H9 (cell line): ENCODE measurements around the gene SRRD. TPM values are rescaled to one million over a fixed set of nuclear protein-coding genes. Genes with fewer than 3 reads are reported as not detected.

Experiments
- DNase-seq: peaks from one replicate; pipeline ENCODE4 v3.0.0-alpha.2; 2017
- H2AFZ ChIP-seq: one replicate; pipeline ENCODE4 v1.6.1; 2013; ENCODE audit warnings: mild to moderate bottlenecking, low read length, control low read depth, moderate library complexity
- H2AK5ac ChIP-seq: 2 replicates; pipeline ENCODE4 v1.6.1; 2013; ENCODE audit warnings: low read length, control low read depth, mixed read lengths; ENCODE audit not compliant: insufficient read length
- H2BK120ac ChIP-seq: one replicate; pipeline ENCODE4 v1.6.1; 2013; ENCODE audit warnings: low read depth, mild to moderate bottlenecking, low read length, control low read depth, inconsistent platforms; ENCODE audit not compliant: poor library complexity, severe bottlenecking
- H2BK12ac ChIP-seq: 2 replicates; pipeline ENCODE4 v1.6.1; 2013; ENCODE audit warnings: low read length, control low read depth, mixed read lengths, low read depth; ENCODE audit not compliant: insufficient read length
- H2BK15ac ChIP-seq: 2 replicates; pipeline ENCODE4 v1.6.1; 2013; ENCODE audit warnings: low read depth, low read length, control low read depth
- H2BK20ac ChIP-seq: one replicate; pipeline ENCODE4 v1.6.1; 2013; ENCODE audit warnings: low read depth, mild to moderate bottlenecking, low read length, control low read depth, inconsistent platforms; ENCODE audit not compliant: poor library complexity, severe bottlenecking
- H2BK5ac ChIP-seq: 2 replicates; pipeline ENCODE4 v1.6.1; 2013; ENCODE audit warnings: low read length, control low read depth, mixed read lengths; ENCODE audit not compliant: insufficient read length
- H3K14ac ChIP-seq: 2 replicates; pipeline ENCODE4 v1.6.1; 2013; ENCODE audit warnings: low read length, control low read depth; ENCODE audit not compliant: insufficient read depth
- H3K18ac ChIP-seq: 2 replicates; pipeline ENCODE4 v1.6.1; 2013; ENCODE audit warnings: low read depth, mild to moderate bottlenecking, mixed read lengths, low read length, control low read depth; ENCODE audit not compliant: insufficient read length
- H3K23ac ChIP-seq: 2 replicates; pipeline ENCODE4 v1.6.1; 2013; ENCODE audit warnings: low read length, control low read depth, mixed read lengths, low read depth; ENCODE audit not compliant: insufficient read length
- H3K23me2 ChIP-seq: 2 replicates; pipeline ENCODE4 v1.6.1; 2013; ENCODE audit warnings: low read depth, mild to moderate bottlenecking, mixed read lengths, low read length, control low read depth; ENCODE audit not compliant: insufficient read length, poor library complexity, severe bottlenecking
- H3K27ac ChIP-seq: 2 replicates; pipeline ENCODE4 v1.5.1; 2013; ENCODE audit warnings: low read length, control low read depth, mixed read lengths, low read depth; ENCODE audit not compliant: insufficient read length
- H3K27me3 ChIP-seq: 2 replicates; pipeline ENCODE4 v1.6.1; 2013; ENCODE audit warnings: low read length, control low read depth, inconsistent platforms; ENCODE audit not compliant: insufficient read depth
- H3K4ac ChIP-seq: 2 replicates; pipeline ENCODE4 v1.6.1; 2013; ENCODE audit warnings: low read depth, mild to moderate bottlenecking, control low read depth, inconsistent platforms, low read length, moderate library complexity
- H3K4me1 ChIP-seq: 2 replicates; pipeline ENCODE4 v1.6.1; 2013; ENCODE audit warnings: low read length, control low read depth, inconsistent platforms; ENCODE audit not compliant: insufficient read depth
- H3K4me2 ChIP-seq: 2 replicates; pipeline ENCODE4 v1.6.1; 2013; ENCODE audit warnings: low read length, control low read depth, mixed read lengths; ENCODE audit not compliant: insufficient read length, insufficient read depth
- H3K56ac ChIP-seq: 2 replicates; pipeline ENCODE4 v1.6.1; 2013; ENCODE audit warnings: low read depth, mild to moderate bottlenecking, mixed read lengths, low read length, control low read depth; ENCODE audit not compliant: insufficient read length
- H3K79me1 ChIP-seq: 2 replicates; pipeline ENCODE4 v1.6.1; 2013; ENCODE audit warnings: low read depth, mild to moderate bottlenecking, moderate library complexity, low read length, control low read depth, inconsistent platforms; ENCODE audit not compliant: insufficient read depth, poor library complexity, severe bottlenecking
- H3K79me2 ChIP-seq: 2 replicates; pipeline ENCODE4 v1.6.1; 2013; ENCODE audit warnings: low read length, control low read depth, inconsistent platforms; ENCODE audit not compliant: insufficient read depth
- H3K9ac ChIP-seq: 2 replicates; pipeline ENCODE4 v1.6.1; 2013; ENCODE audit warnings: low read length, control low read depth, mixed read lengths; ENCODE audit not compliant: insufficient read length; ENCODE audit errors: extremely low read depth
- H3K9me3 ChIP-seq: one replicate; pipeline ENCODE4 v1.6.1; 2013; ENCODE audit warnings: low read depth, low read length, inconsistent platforms; ENCODE audit not compliant: control insufficient read depth
- H3T11ph ChIP-seq: one replicate; pipeline ENCODE4 v1.6.1; 2013; ENCODE audit warnings: mild to moderate bottlenecking, low read length, control low read depth, inconsistent platforms
- H4K20me1 ChIP-seq: one replicate; pipeline ENCODE4 v1.6.1; 2013; ENCODE audit not compliant: control insufficient read depth, insufficient read length, insufficient read depth
- H4K5ac ChIP-seq: 2 replicates; pipeline ENCODE4 v1.6.1; 2013; ENCODE audit warnings: low read depth, mild to moderate bottlenecking, mixed read lengths, low read length, control low read depth; ENCODE audit not compliant: insufficient read length
- H4K8ac ChIP-seq: replicated peaks from 2 replicates; pipeline ENCODE4 v1.6.1; 2013; ENCODE audit warnings: low read length, control low read depth, mixed read lengths, low read depth; ENCODE audit not compliant: insufficient read length
- H4K91ac ChIP-seq: 2 replicates; pipeline ENCODE4 v1.6.1; 2013; ENCODE audit warnings: low read depth, mild to moderate bottlenecking, moderate library complexity, mixed read lengths, low read length, control low read depth; ENCODE audit not compliant: insufficient read length
- H3K27ac Mint-ChIP-seq, 3 experiments: 2 replicates in 2 of 3; 3 replicates in 1 of 3; pipeline ENCODE4 v1.8.0; 2020 to 2021; ENCODE audit warnings: mixed read lengths in 3 of 3, mild to moderate bottlenecking in 1 of 3, moderate library complexity in 1 of 3
- H3K27me3 Mint-ChIP-seq: 2 replicates; pipeline ENCODE4 v1.8.0; 2021; ENCODE audit warnings: low read depth, mild to moderate bottlenecking, moderate library complexity, mixed read lengths
- H3K36me3 Mint-ChIP-seq, 3 experiments: 2 replicates in 2 of 3; 3 replicates in 1 of 3; pipeline ENCODE4 v1.8.0; 2020 to 2021; ENCODE audit warnings: low read depth in 3 of 3, mixed read lengths in 3 of 3; ENCODE audit not compliant: insufficient read depth in 1 of 3
- H3K4me1 Mint-ChIP-seq, 2 experiments: 2 replicates each; pipeline ENCODE4 v1.8.0; 2020; ENCODE audit warnings: mixed read lengths in 2 of 2
- H3K4me3 Mint-ChIP-seq, 2 experiments: 2 replicates in 1 of 2; 3 replicates in 1 of 2; pipeline ENCODE4 v1.8.0; 2020 to 2021; ENCODE audit warnings: mild to moderate bottlenecking in 2 of 2, mixed read lengths in 2 of 2, moderate library complexity in 1 of 2
- H3K9me3 Mint-ChIP-seq, 2 experiments: 2 replicates in 1 of 2; 3 replicates in 1 of 2; pipeline ENCODE4 v1.8.0; 2020; ENCODE audit warnings: mild to moderate bottlenecking in 2 of 2, mixed read lengths in 2 of 2, moderate library complexity in 1 of 2
- WGBS: extraction: QIAGEN DNeasy Blood & Tissue Kit; methylation state at CpG from one replicate; pipeline ENCODE4 v1.1.7; 2013; ENCODE audit warnings: missing lambda C conversion rate, low lambda C conversion rate, mixed read lengths; ENCODE audit not compliant: insufficient read length; ENCODE audit errors: extremely low coverage; 5-methylcytosine and 5-hydroxymethylcytosine counted together
- total RNA-seq: library from RNA; stranded (reverse); gene quantifications from 2 replicates; pipeline ENCODE4 v1.2.1, GENCODE V29; 2021
- TF ChIP-seq, protein P1 (sequence below): fragments of 200-600 bp; sonication (generic); conservative IDR thresholded peaks from 3 replicates; pipeline ENCODE4 v1.8.0; 2021; ENCODE audit warnings: antibody characterized with exemption, mild to moderate bottlenecking

SRRD gene
- total RNA-seq, 1 experiment from 2014 or later: 36.0 TPM

DNA sequence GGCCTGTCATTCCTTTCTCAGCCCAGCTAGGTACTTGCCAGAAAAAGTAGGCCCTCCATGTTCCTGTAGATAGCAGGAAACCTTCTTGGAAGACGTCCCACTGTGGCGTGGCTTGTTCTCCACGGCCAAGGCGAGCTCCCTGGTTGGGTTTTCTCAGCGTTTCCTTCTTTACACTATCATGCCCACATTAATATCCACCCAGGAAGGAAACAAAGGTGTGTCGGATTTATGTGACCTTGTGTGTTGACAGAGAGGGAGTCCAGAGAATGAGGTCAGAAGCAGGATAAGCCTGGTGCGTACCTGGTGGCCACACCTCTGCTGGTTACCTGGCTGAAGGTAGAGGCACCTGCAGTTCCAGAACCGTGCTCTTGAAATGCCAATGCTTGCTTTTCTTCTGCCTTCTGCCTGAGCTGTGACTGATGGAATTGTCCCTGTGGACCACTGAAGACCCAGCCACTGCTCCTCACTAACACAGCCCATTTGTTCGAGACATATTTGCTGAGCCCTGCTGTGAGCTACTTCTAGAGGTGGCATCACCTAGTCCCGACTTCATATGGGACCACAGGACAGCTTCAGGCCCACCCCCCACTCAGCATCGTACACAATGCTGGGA is 46.7 kb upstream of the SRRD start:
- no peak overlapping the region for H3K14ac ChIP-seq
- H3K23ac ChIP-seq: no peak overlapping the region
- no peak overlapping the region for H2BK5ac ChIP-seq

More for the DNA sequence above, 46.7 kb upstream of the SRRD start:
- Mint-ChIP-seq H3K27ac (no peak overlapping the region), H3K4me1 (peaks cover 4% of the 10 kb centered on the region in 2 experiments), H3K36me3 (peaks cover 3 to 19% (median 13%) of the 10 kb centered on the region in 3 experiments), H3K4me3 (no peak overlapping the region), H3K9me3 (no peaks in the 10 kb centered on the region), H3K27me3 (no peaks in the 10 kb centered on the region; the same call in 1 of the 2 replicates)
- no peaks in the 10 kb centered on the region for H3K4me1 ChIP-seq
- no peak overlapping the region for H2BK20ac ChIP-seq
- H3K9me3 ChIP-seq: no peaks in the 10 kb centered on the region
- no peaks in the 10 kb centered on the region for H3K23me2 ChIP-seq
- no peaks in the 10 kb centered on the region for H3K79me1 ChIP-seq
- no peak overlapping the region for H4K5ac ChIP-seq
- H4K91ac ChIP-seq: no peak overlapping the region
- H3T11ph ChIP-seq: no peak overlapping the region
- H2BK120ac ChIP-seq: no peak overlapping the region
- no CpG with 5 or more reads among the region's 11 CpGs for WGBS
- H3K4ac ChIP-seq: no peak overlapping the region
- DNase-seq: no peak
- TF ChIP-seq, protein P1, sequence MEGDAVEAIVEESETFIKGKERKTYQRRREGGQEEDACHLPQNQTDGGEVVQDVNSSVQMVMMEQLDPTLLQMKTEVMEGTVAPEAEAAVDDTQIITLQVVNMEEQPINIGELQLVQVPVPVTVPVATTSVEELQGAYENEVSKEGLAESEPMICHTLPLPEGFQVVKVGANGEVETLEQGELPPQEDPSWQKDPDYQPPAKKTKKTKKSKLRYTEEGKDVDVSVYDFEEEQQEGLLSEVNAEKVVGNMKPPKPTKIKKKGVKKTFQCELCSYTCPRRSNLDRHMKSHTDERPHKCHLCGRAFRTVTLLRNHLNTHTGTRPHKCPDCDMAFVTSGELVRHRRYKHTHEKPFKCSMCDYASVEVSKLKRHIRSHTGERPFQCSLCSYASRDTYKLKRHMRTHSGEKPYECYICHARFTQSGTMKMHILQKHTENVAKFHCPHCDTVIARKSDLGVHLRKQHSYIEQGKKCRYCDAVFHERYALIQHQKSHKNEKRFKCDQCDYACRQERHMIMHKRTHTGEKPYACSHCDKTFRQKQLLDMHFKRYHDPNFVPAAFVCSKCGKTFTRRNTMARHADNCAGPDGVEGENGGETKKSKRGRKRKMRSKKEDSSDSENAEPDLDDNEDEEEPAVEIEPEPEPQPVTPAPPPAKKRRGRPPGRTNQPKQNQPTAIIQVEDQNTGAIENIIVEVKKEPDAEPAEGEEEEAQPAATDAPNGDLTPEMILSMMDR: no peak
- H4K20me1 ChIP-seq: no peaks in the 10 kb centered on the region
- H2BK15ac ChIP-seq: no peak overlapping the region
- H3K56ac ChIP-seq: no peak overlapping the region
- no peak overlapping the region for H2AK5ac ChIP-seq
- H3K9ac ChIP-seq: no peak overlapping the region
- H2BK12ac ChIP-seq: no peak overlapping the region
- no peak overlapping the region for H3K4me2 ChIP-seq
- H3K79me2 ChIP-seq: no peaks in the 10 kb centered on the region; the same call in 1 of the 2 replicates
- H2AFZ ChIP-seq: no peak overlapping the region
- no peak overlapping the region for H3K27ac ChIP-seq
- H3K27me3 ChIP-seq: no peaks in the 10 kb centered on the region
- H4K8ac ChIP-seq: no peak overlapping the region
- no peak overlapping the region for H3K18ac ChIP-seq
